Measurements from ENCODE around the gene ITGB6. TPM values are rescaled to one million over a fixed set of nuclear protein-coding genes. Genes with fewer than 3 reads are reported as not detected.

The ITGB6 gene
- total and polyA plus RNA-seq, 2 donors (not counting 1 experiment from before 2014, with no cell fraction given), result 0.01 TPM; not detected in 1

- no peak overlapping the region for H3K4me2 ChIP-seq (ENCODE audit: extremely low read depth, insufficient read depth, low read length)
- H3K9me3 ChIP-seq (ENCODE audit: control insufficient read depth, insufficient read depth, low read depth, low read length), result no peaks in the 10 kb centered on the region
- no peak overlapping the region for H3K4me3 ChIP-seq (replicated peaks in 1 of 4; ENCODE audit: control extremely low read depth in 1 of 4, insufficient read depth in 1 of 4, low read depth in 3 of 4, low read length in 4 of 4)
- no peaks in the 10 kb centered on the region for H3K36me3 ChIP-seq (ENCODE audit: control insufficient read depth, insufficient read depth, low read length)
- H3K9ac ChIP-seq (ENCODE audit: insufficient read depth, low read length), result no peak overlapping the region
- H4K20me1 ChIP-seq (ENCODE audit: control insufficient read depth, extremely low read depth, insufficient read depth, low read length), result no peaks in the 10 kb centered on the region
- H3K4me1 ChIP-seq (ENCODE audit: control insufficient read depth, extremely low read depth, insufficient read depth, low read length), result no peaks in the 10 kb centered on the region
- no peak overlapping the region for H2AFZ ChIP-seq (ENCODE audit: low read length)
- no peak overlapping the region for H3K27ac ChIP-seq (ENCODE audit: insufficient read depth, low read length)
- H3K27me3 ChIP-seq (ENCODE audit: control insufficient read depth, insufficient read depth, low read length), result no peaks in the 10 kb centered on the region
- no peak for DNase-seq (ENCODE audit: low read depth in 2 of 2)
- no peaks in the 10 kb centered on the region for H3K79me2 ChIP-seq (ENCODE audit: control insufficient read depth, insufficient read depth, low read length)
- TF ChIP-seq CTCF (conservative IDR thresholded peaks at IDR 0.05 in 1 of 2, IDR thresholded peaks at IDR 0.05 in 1 of 2; ENCODE audit: low read depth in 1 of 2, low read length in 2 of 2) (no peak), EZH2 (IDR thresholded peaks at IDR 0.05; ENCODE audit: low read length, missing control alignments) (no peak)
Measured at GRCh38 chr2:160111951-160112798, 87.9 kb downstream of the ITGB6 start.

GRCh38 chr2:160110674-160111239 lies 89.3 kb downstream of the ITGB6 start:
- Histone ChIP-seq H3K4me2 (ENCODE audit: extremely low read depth, insufficient read depth, low read length) (no peak overlapping the region), H3K4me3 (replicated peaks in 1 of 4; ENCODE audit: control extremely low read depth in 1 of 4, insufficient read depth in 1 of 4, low read depth in 3 of 4, low read length in 4 of 4) (no peak overlapping the region), H3K27ac (ENCODE audit: insufficient read depth, low read length) (no peak overlapping the region), H4K20me1 (ENCODE audit: control insufficient read depth, extremely low read depth, insufficient read depth, low read length) (no peaks in the 10 kb centered on the region), H3K36me3 (ENCODE audit: control insufficient read depth, insufficient read depth, low read length) (no peaks in the 10 kb centered on the region), H3K9ac (ENCODE audit: insufficient read depth, low read length) (no peak overlapping the region), H3K4me1 (ENCODE audit: control insufficient read depth, extremely low read depth, insufficient read depth, low read length) (no peaks in the 10 kb centered on the region), H3K9me3 (ENCODE audit: control insufficient read depth, insufficient read depth, low read depth, low read length) (no peaks in the 10 kb centered on the region), H2AFZ (ENCODE audit: low read length) (no peak overlapping the region), H3K27me3 (ENCODE audit: control insufficient read depth, insufficient read depth, low read length) (no peaks in the 10 kb centered on the region), H3K79me2 (ENCODE audit: control insufficient read depth, insufficient read depth, low read length) (no peaks in the 10 kb centered on the region)
- TF ChIP-seq EZH2 (IDR thresholded peaks at IDR 0.05; ENCODE audit: low read length, missing control alignments) (no peak), CTCF (conservative IDR thresholded peaks at IDR 0.05 in 1 of 2, IDR thresholded peaks at IDR 0.05 in 1 of 2; ENCODE audit: low read depth in 1 of 2, low read length in 2 of 2) (no peak)
- DNase-seq (ENCODE audit: low read depth in 2 of 2), result no peak

GRCh38 chr2:160109939-160110673 lies 90.0 kb downstream of the ITGB6 start:
- Histone ChIP-seq H3K4me3 (replicated peaks in 1 of 4; ENCODE audit: control extremely low read depth in 1 of 4, insufficient read depth in 1 of 4, low read depth in 3 of 4, low read length in 4 of 4) (no peak overlapping the region), H4K20me1 (ENCODE audit: control insufficient read depth, extremely low read depth, insufficient read depth, low read length) (no peaks in the 10 kb centered on the region), H2AFZ (ENCODE audit: low read length) (no peak overlapping the region)

More at GRCh38 chr2:160109939-160110673, 90.0 kb downstream of the ITGB6 start:
- no peaks in the 10 kb centered on the region for H3K79me2 ChIP-seq (ENCODE audit: control insufficient read depth, insufficient read depth, low read length)
- no peaks in the 10 kb centered on the region for H3K36me3 ChIP-seq (ENCODE audit: control insufficient read depth, insufficient read depth, low read length)
- H3K4me1 ChIP-seq (ENCODE audit: control insufficient read depth, extremely low read depth, insufficient read depth, low read length), result no peaks in the 10 kb centered on the region
- no peak overlapping the region for H3K9ac ChIP-seq (ENCODE audit: insufficient read depth, low read length)
- H3K27me3 ChIP-seq (ENCODE audit: control insufficient read depth, insufficient read depth, low read length), result no peaks in the 10 kb centered on the region
- no peak overlapping the region for H3K27ac ChIP-seq (ENCODE audit: insufficient read depth, low read length)
- DNase-seq (ENCODE audit: low read depth in 2 of 2), result peak; percentile 67 to 85
- H3K4me2 ChIP-seq (ENCODE audit: extremely low read depth, insufficient read depth, low read length), result no peak overlapping the region
- TF ChIP-seq EZH2 (IDR thresholded peaks at IDR 0.05; ENCODE audit: low read length, missing control alignments) (no peak), CTCF (conservative IDR thresholded peaks at IDR 0.05 in 1 of 2, IDR thresholded peaks at IDR 0.05 in 1 of 2; ENCODE audit: low read depth in 1 of 2, low read length in 2 of 2) (peak; percentile 72 to 77)
- H3K9me3 ChIP-seq (ENCODE audit: control insufficient read depth, insufficient read depth, low read depth, low read length), result no peaks in the 10 kb centered on the region
